ENCODE measurements around the gene ITGAL.
"Not testable (repeated sequence)": the region's sequence is repeated elsewhere in the genome, so short reads cannot be mapped to it uniquely, and the experiment has no call there.

DNA sequence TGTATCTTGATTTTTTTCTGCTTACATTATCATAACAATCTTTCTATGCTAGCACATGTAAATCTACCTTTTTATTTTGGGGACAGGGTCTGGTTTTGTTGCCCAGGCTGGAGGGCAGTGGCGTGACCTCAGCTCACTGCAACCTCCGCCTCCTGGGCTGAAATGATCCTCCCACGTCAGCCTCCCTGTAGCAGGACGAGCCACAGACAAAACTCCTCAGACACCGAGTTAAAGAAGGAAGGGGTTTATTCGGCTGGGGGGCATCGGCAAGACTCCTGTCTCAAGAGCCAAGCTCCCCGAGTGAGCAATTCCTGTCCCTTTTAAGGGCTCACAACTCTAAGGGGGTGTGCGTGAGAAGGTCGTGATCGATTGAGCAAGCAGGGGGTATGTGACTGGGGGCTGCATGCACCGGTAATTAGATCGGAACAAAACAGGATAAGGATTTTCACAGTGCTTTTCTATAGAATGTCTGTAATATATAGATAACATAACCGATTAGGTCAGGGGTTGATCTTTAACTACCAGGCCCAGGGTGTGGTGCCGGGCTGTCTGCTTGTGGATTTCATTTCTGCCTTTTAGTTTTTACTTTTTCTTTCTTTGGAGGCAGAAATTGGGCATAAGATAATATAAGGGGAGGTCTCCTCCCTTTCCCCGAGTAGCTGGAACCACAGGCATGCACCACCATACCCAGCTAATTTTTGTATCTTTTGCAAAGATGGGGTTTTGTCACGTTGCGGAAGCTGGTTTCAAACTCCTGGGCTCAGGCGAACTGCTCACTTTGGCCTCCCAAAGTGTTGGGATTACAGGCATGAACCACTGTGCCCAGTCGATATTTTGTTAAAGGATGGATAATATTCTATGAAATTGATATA, 19.6 kb upstream of the ITGAL start:
- not testable (repeated sequence) for TF ChIP-seq ZNF350 (CRISPR knock-in tag; IDR thresholded peaks at IDR 0.05; ENCODE audit: borderline replicate concordance, low read depth); HNF4G (IDR thresholded peaks at IDR 0.05; ENCODE audit: borderline replicate concordance, low read depth, low read length); HNF4G (CRISPR knock-in tag; IDR thresholded peaks at IDR 0.05; ENCODE audit: borderline replicate concordance, low read depth); ZNF20 (CRISPR knock-in tag; IDR thresholded peaks at IDR 0.05); SRSF9 (IDR thresholded peaks at IDR 0.05; ENCODE audit: borderline replicate concordance, insufficient read depth, low read depth, low read length, poor library complexity, severe bottlenecking); U2AF2 (IDR thresholded peaks at IDR 0.05; ENCODE audit: low read depth, low read length); ZNF143 (CRISPR knock-in tag; IDR thresholded peaks at IDR 0.05); ZBTB1 (CRISPR knock-in tag; IDR thresholded peaks at IDR 0.05; ENCODE audit: borderline replicate concordance); ZNF274 (CRISPR knock-in tag; IDR thresholded peaks at IDR 0.05)
- TF ChIP-seq, protein P1, sequence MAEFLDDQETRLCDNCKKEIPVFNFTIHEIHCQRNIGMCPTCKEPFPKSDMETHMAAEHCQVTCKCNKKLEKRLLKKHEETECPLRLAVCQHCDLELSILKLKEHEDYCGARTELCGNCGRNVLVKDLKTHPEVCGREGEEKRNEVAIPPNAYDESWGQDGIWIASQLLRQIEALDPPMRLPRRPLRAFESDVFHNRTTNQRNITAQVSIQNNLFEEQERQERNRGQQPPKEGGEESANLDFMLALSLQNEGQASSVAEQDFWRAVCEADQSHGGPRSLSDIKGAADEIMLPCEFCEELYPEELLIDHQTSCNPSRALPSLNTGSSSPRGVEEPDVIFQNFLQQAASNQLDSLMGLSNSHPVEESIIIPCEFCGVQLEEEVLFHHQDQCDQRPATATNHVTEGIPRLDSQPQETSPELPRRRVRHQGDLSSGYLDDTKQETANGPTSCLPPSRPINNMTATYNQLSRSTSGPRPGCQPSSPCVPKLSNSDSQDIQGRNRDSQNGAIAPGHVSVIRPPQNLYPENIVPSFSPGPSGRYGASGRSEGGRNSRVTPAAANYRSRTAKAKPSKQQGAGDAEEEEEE (CRISPR knock-in tag; IDR thresholded peaks at IDR 0.05; ENCODE audit: borderline replicate concordance): not testable (repeated sequence)
- TF ChIP-seq, protein P2, sequence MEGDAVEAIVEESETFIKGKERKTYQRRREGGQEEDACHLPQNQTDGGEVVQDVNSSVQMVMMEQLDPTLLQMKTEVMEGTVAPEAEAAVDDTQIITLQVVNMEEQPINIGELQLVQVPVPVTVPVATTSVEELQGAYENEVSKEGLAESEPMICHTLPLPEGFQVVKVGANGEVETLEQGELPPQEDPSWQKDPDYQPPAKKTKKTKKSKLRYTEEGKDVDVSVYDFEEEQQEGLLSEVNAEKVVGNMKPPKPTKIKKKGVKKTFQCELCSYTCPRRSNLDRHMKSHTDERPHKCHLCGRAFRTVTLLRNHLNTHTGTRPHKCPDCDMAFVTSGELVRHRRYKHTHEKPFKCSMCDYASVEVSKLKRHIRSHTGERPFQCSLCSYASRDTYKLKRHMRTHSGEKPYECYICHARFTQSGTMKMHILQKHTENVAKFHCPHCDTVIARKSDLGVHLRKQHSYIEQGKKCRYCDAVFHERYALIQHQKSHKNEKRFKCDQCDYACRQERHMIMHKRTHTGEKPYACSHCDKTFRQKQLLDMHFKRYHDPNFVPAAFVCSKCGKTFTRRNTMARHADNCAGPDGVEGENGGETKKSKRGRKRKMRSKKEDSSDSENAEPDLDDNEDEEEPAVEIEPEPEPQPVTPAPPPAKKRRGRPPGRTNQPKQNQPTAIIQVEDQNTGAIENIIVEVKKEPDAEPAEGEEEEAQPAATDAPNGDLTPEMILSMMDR (CRISPR knock-in tag; IDR thresholded peaks at IDR 0.05): not testable (repeated sequence)
